H9 (cell line): ENCODE data around the gene ARHGAP30. TPM values are rescaled to one million over a fixed set of nuclear protein-coding genes. Genes with fewer than 3 reads are reported as not detected.
A peak's percentile ranks its signal among the peaks of the same experiment; 100 is the strongest.

Experiments
- DNase-seq: peaks from one replicate; pipeline ENCODE4 v3.0.0-alpha.2; 2017
- H2AFZ ChIP-seq: one replicate; pipeline ENCODE4 v1.6.1; 2013; ENCODE audit warnings: mild to moderate bottlenecking, low read length, control low read depth, moderate library complexity
- H2AK5ac ChIP-seq: 2 replicates; pipeline ENCODE4 v1.6.1; 2013; ENCODE audit warnings: low read length, control low read depth, mixed read lengths; ENCODE audit not compliant: insufficient read length
- H2BK120ac ChIP-seq: one replicate; pipeline ENCODE4 v1.6.1; 2013; ENCODE audit warnings: low read depth, mild to moderate bottlenecking, low read length, control low read depth, inconsistent platforms; ENCODE audit not compliant: poor library complexity, severe bottlenecking
- H2BK12ac ChIP-seq: 2 replicates; pipeline ENCODE4 v1.6.1; 2013; ENCODE audit warnings: low read length, control low read depth, mixed read lengths, low read depth; ENCODE audit not compliant: insufficient read length
- H2BK15ac ChIP-seq: 2 replicates; pipeline ENCODE4 v1.6.1; 2013; ENCODE audit warnings: low read depth, low read length, control low read depth
- H2BK20ac ChIP-seq: one replicate; pipeline ENCODE4 v1.6.1; 2013; ENCODE audit warnings: low read depth, mild to moderate bottlenecking, low read length, control low read depth, inconsistent platforms; ENCODE audit not compliant: poor library complexity, severe bottlenecking
- H2BK5ac ChIP-seq: 2 replicates; pipeline ENCODE4 v1.6.1; 2013; ENCODE audit warnings: low read length, control low read depth, mixed read lengths; ENCODE audit not compliant: insufficient read length
- H3K14ac ChIP-seq: 2 replicates; pipeline ENCODE4 v1.6.1; 2013; ENCODE audit warnings: low read length, control low read depth; ENCODE audit not compliant: insufficient read depth
- H3K18ac ChIP-seq: 2 replicates; pipeline ENCODE4 v1.6.1; 2013; ENCODE audit warnings: low read depth, mild to moderate bottlenecking, mixed read lengths, low read length, control low read depth; ENCODE audit not compliant: insufficient read length
- H3K23ac ChIP-seq: 2 replicates; pipeline ENCODE4 v1.6.1; 2013; ENCODE audit warnings: low read length, control low read depth, mixed read lengths, low read depth; ENCODE audit not compliant: insufficient read length
- H3K23me2 ChIP-seq: 2 replicates; pipeline ENCODE4 v1.6.1; 2013; ENCODE audit warnings: low read depth, mild to moderate bottlenecking, mixed read lengths, low read length, control low read depth; ENCODE audit not compliant: insufficient read length, poor library complexity, severe bottlenecking
- H3K27ac ChIP-seq: 2 replicates; pipeline ENCODE4 v1.5.1; 2013; ENCODE audit warnings: low read length, control low read depth, mixed read lengths, low read depth; ENCODE audit not compliant: insufficient read length
- H3K27me3 ChIP-seq: 2 replicates; pipeline ENCODE4 v1.6.1; 2013; ENCODE audit warnings: low read length, control low read depth, inconsistent platforms; ENCODE audit not compliant: insufficient read depth
- H3K4ac ChIP-seq: 2 replicates; pipeline ENCODE4 v1.6.1; 2013; ENCODE audit warnings: low read depth, mild to moderate bottlenecking, control low read depth, inconsistent platforms, low read length, moderate library complexity
- H3K4me1 ChIP-seq: 2 replicates; pipeline ENCODE4 v1.6.1; 2013; ENCODE audit warnings: low read length, control low read depth, inconsistent platforms; ENCODE audit not compliant: insufficient read depth
- H3K4me2 ChIP-seq: 2 replicates; pipeline ENCODE4 v1.6.1; 2013; ENCODE audit warnings: low read length, control low read depth, mixed read lengths; ENCODE audit not compliant: insufficient read length, insufficient read depth
- H3K56ac ChIP-seq: 2 replicates; pipeline ENCODE4 v1.6.1; 2013; ENCODE audit warnings: low read depth, mild to moderate bottlenecking, mixed read lengths, low read length, control low read depth; ENCODE audit not compliant: insufficient read length
- H3K79me1 ChIP-seq: 2 replicates; pipeline ENCODE4 v1.6.1; 2013; ENCODE audit warnings: low read depth, mild to moderate bottlenecking, moderate library complexity, low read length, control low read depth, inconsistent platforms; ENCODE audit not compliant: insufficient read depth, poor library complexity, severe bottlenecking
- H3K79me2 ChIP-seq: 2 replicates; pipeline ENCODE4 v1.6.1; 2013; ENCODE audit warnings: low read length, control low read depth, inconsistent platforms; ENCODE audit not compliant: insufficient read depth
- H3K9ac ChIP-seq: 2 replicates; pipeline ENCODE4 v1.6.1; 2013; ENCODE audit warnings: low read length, control low read depth, mixed read lengths; ENCODE audit not compliant: insufficient read length; ENCODE audit errors: extremely low read depth
- H3K9me3 ChIP-seq: one replicate; pipeline ENCODE4 v1.6.1; 2013; ENCODE audit warnings: low read depth, low read length, inconsistent platforms; ENCODE audit not compliant: control insufficient read depth
- H3T11ph ChIP-seq: one replicate; pipeline ENCODE4 v1.6.1; 2013; ENCODE audit warnings: mild to moderate bottlenecking, low read length, control low read depth, inconsistent platforms
- H4K20me1 ChIP-seq: one replicate; pipeline ENCODE4 v1.6.1; 2013; ENCODE audit not compliant: control insufficient read depth, insufficient read length, insufficient read depth
- H4K5ac ChIP-seq: 2 replicates; pipeline ENCODE4 v1.6.1; 2013; ENCODE audit warnings: low read depth, mild to moderate bottlenecking, mixed read lengths, low read length, control low read depth; ENCODE audit not compliant: insufficient read length
- H4K8ac ChIP-seq: replicated peaks from 2 replicates; pipeline ENCODE4 v1.6.1; 2013; ENCODE audit warnings: low read length, control low read depth, mixed read lengths, low read depth; ENCODE audit not compliant: insufficient read length
- H4K91ac ChIP-seq: 2 replicates; pipeline ENCODE4 v1.6.1; 2013; ENCODE audit warnings: low read depth, mild to moderate bottlenecking, moderate library complexity, mixed read lengths, low read length, control low read depth; ENCODE audit not compliant: insufficient read length
- H3K27ac Mint-ChIP-seq, 3 experiments: 2 replicates in 2 of 3; 3 replicates in 1 of 3; pipeline ENCODE4 v1.8.0; 2020 to 2021; ENCODE audit warnings: mixed read lengths in 3 of 3, mild to moderate bottlenecking in 1 of 3, moderate library complexity in 1 of 3
- H3K27me3 Mint-ChIP-seq: 2 replicates; pipeline ENCODE4 v1.8.0; 2021; ENCODE audit warnings: low read depth, mild to moderate bottlenecking, moderate library complexity, mixed read lengths
- H3K36me3 Mint-ChIP-seq, 3 experiments: 2 replicates in 2 of 3; 3 replicates in 1 of 3; pipeline ENCODE4 v1.8.0; 2020 to 2021; ENCODE audit warnings: low read depth in 3 of 3, mixed read lengths in 3 of 3; ENCODE audit not compliant: insufficient read depth in 1 of 3
- H3K4me1 Mint-ChIP-seq, 2 experiments: 2 replicates each; pipeline ENCODE4 v1.8.0; 2020; ENCODE audit warnings: mixed read lengths in 2 of 2
- H3K4me3 Mint-ChIP-seq, 2 experiments: 2 replicates in 1 of 2; 3 replicates in 1 of 2; pipeline ENCODE4 v1.8.0; 2020 to 2021; ENCODE audit warnings: mild to moderate bottlenecking in 2 of 2, mixed read lengths in 2 of 2, moderate library complexity in 1 of 2
- H3K9me3 Mint-ChIP-seq, 2 experiments: 2 replicates in 1 of 2; 3 replicates in 1 of 2; pipeline ENCODE4 v1.8.0; 2020; ENCODE audit warnings: mild to moderate bottlenecking in 2 of 2, mixed read lengths in 2 of 2, moderate library complexity in 1 of 2
- WGBS: extraction: QIAGEN DNeasy Blood & Tissue Kit; methylation state at CpG from one replicate; pipeline ENCODE4 v1.1.7; 2013; ENCODE audit warnings: missing lambda C conversion rate, low lambda C conversion rate, mixed read lengths; ENCODE audit not compliant: insufficient read length; ENCODE audit errors: extremely low coverage; 5-methylcytosine and 5-hydroxymethylcytosine counted together
- total RNA-seq: library from RNA; stranded (reverse); gene quantifications from 2 replicates; pipeline ENCODE4 v1.2.1, GENCODE V29; 2021
- TF ChIP-seq, protein P1 (sequence below): fragments of 200-600 bp; sonication (generic); conservative IDR thresholded peaks from 3 replicates; pipeline ENCODE4 v1.8.0; 2021; ENCODE audit warnings: antibody characterized with exemption, mild to moderate bottlenecking

The ARHGAP30 gene
- total RNA-seq, 1 experiment from 2014 or later, result 0.13 TPM

DNA sequence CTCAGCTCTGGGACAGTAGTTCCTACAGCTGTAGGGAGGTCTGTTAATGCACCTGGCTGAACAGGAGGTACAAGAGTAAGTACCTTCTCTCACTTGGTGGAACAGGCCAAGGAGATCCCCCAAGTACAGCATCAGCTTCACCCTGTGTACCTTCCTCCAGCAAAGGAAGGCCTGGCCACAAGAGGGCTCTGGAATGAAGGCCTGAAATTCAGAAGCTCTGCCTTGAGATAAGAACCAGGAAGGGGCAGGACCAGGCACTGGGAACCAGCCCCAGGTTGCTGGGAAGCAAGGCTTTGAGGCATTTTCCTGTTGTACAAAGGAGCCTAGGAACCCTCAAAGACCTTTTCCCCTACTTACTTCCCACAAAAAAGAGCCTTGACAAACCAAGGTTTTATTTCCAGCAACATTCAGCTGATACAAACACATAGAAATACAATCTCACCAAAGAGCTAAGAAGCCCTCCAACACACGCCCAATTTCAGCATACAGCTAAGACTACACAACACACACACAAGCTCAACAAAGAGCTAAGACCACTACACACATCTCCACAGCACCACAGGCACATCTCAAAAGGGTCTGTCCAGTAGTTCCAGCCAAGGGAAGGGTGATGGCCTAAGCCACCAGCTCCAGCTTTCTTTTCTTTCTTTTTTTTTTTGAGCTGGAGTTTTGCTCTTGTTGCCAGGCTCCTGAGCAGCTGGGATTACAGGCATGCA is 72.2 kb downstream of the ARHGAP30 start:
- Histone ChIP-seq H3K79me2 (no peaks in the 10 kb centered on the region), H2BK5ac (no peak overlapping the region), H3K56ac (no peak overlapping the region), H2AK5ac (no peak overlapping the region), H2BK15ac (no peak overlapping the region), H2AFZ (no peak overlapping the region), H3K23ac (no peak overlapping the region), H3K27ac (no peak overlapping the region), H2BK20ac (no peak overlapping the region), H4K5ac (no peak overlapping the region), H2BK120ac (no peak overlapping the region), H3K4me2 (no peak overlapping the region), H3K18ac (no peak overlapping the region), H3K27me3 (no peaks in the 10 kb centered on the region), H3K79me1 (no peaks in the 10 kb centered on the region), H4K8ac (no peak overlapping the region), H3T11ph (no peak overlapping the region), H3K4ac (no peak overlapping the region), H4K20me1 (peaks cover 3% of the 10 kb centered on the region), H3K23me2 (no peaks in the 10 kb centered on the region), H3K14ac (no peak overlapping the region), H2BK12ac (no peak overlapping the region), H3K4me1 (no peaks in the 10 kb centered on the region), H3K9ac (no peak overlapping the region), H4K91ac (no peak overlapping the region), H3K9me3 (no peaks in the 10 kb centered on the region)
- peak; percentile 73 for DNase-seq
- Mint-ChIP-seq H3K27me3 (no peaks in the 10 kb centered on the region), H3K4me1 (peaks cover 3% of the 10 kb centered on the region in 2 experiments; a peak in 1 of 4 replicates), H3K36me3 (peaks cover 31 to 76% (median 72%) of the 10 kb centered on the region in 3 experiments; a peak in 6 of 7 replicates), H3K9me3 (no peaks in the 10 kb centered on the region), H3K4me3 (no peak overlapping the region), H3K27ac (peak overlapping the region in 2 of 3 experiments; percentile 11 to 82; a peak in 3 of 7 replicates)
- TF ChIP-seq, protein P1, sequence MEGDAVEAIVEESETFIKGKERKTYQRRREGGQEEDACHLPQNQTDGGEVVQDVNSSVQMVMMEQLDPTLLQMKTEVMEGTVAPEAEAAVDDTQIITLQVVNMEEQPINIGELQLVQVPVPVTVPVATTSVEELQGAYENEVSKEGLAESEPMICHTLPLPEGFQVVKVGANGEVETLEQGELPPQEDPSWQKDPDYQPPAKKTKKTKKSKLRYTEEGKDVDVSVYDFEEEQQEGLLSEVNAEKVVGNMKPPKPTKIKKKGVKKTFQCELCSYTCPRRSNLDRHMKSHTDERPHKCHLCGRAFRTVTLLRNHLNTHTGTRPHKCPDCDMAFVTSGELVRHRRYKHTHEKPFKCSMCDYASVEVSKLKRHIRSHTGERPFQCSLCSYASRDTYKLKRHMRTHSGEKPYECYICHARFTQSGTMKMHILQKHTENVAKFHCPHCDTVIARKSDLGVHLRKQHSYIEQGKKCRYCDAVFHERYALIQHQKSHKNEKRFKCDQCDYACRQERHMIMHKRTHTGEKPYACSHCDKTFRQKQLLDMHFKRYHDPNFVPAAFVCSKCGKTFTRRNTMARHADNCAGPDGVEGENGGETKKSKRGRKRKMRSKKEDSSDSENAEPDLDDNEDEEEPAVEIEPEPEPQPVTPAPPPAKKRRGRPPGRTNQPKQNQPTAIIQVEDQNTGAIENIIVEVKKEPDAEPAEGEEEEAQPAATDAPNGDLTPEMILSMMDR, result peak; percentile 69
- no CpG with 5 or more reads among the region's 1 CpG for WGBS

Other genes with a start within 250 kb of the ARHGAP30 start
- gene CD244, start 207.0 kb downstream of the ARHGAP30 start, total RNA-seq, result not detected in 2 replicates
- not detected in 2 replicates for gene ITLN1, start 184.7 kb downstream of the ARHGAP30 start, total RNA-seq
- 2.4 and 2.9 TPM in 2 replicates for gene ITLN2, start 115.1 kb downstream of the ARHGAP30 start, total RNA-seq
- 159 and 174 TPM in 2 replicates for gene F11R, start 48.7 kb downstream of the ARHGAP30 start, total RNA-seq
- gene TSTD1, start 30.9 kb downstream of the ARHGAP30 start, total RNA-seq, result 73.7 and 77.0 TPM in 2 replicates
- 58.6 and 59.2 TPM in 2 replicates for gene USF1, start 23.9 kb downstream of the ARHGAP30 start, total RNA-seq
- 0.33 and 0.64 TPM in 2 replicates for gene NECTIN4, start 19.7 kb upstream of the ARHGAP30 start, total RNA-seq
- 6.6 and 7.0 TPM in 2 replicates for gene KLHDC9, start 28.5 kb upstream of the ARHGAP30 start, total RNA-seq
- gene PFDN2, start 48.1 kb upstream of the ARHGAP30 start, total RNA-seq, result 71.8 and 76.1 TPM in 2 replicates
- gene NIT1, start 48.2 kb upstream of the ARHGAP30 start, total RNA-seq, result 39.0 and 39.6 TPM in 2 replicates
- gene DEDD, start 62.8 kb upstream of the ARHGAP30 start, total RNA-seq, result 44.7 and 46.7 TPM in 2 replicates
- gene UFC1, start 84.1 kb upstream of the ARHGAP30 start, total RNA-seq, result 93.4 and 93.5 TPM in 2 replicates
- gene USP21, start 89.6 kb upstream of the ARHGAP30 start, total RNA-seq, result 17.9 and 18.4 TPM in 2 replicates
- gene PPOX, start 96.5 kb upstream of the ARHGAP30 start, total RNA-seq, result 33.4 and 39.8 TPM in 2 replicates
- 31.8 and 33.1 TPM in 2 replicates for gene B4GALT3, start 107.6 kb upstream of the ARHGAP30 start, total RNA-seq
- 7.0 and 9.1 TPM in 2 replicates for gene ADAMTS4, start 129.2 kb upstream of the ARHGAP30 start, total RNA-seq
- 80.3 and 84.5 TPM in 2 replicates for gene NDUFS2, start 132.5 kb upstream of the ARHGAP30 start, total RNA-seq
- gene FCER1G, start 145.4 kb upstream of the ARHGAP30 start, total RNA-seq, result 0.44 and 0.90 TPM in 2 replicates
- not detected in 2 replicates for gene APOA2, start 153.7 kb upstream of the ARHGAP30 start, total RNA-seq
- gene TOMM40L, start 156.2 kb upstream of the ARHGAP30 start, total RNA-seq, result 12.8 and 13.5 TPM in 2 replicates
- gene NR1I3, start 168.3 kb upstream of the ARHGAP30 start, total RNA-seq, result not detected in 2 replicates
- gene PCP4L1, start 188.9 kb upstream of the ARHGAP30 start, total RNA-seq, result 0.66 and 0.83 TPM in 2 replicates
- 2.7 and 3.6 TPM in 2 replicates for gene MPZ, start 240.1 kb upstream of the ARHGAP30 start, total RNA-seq
- gene SDHC, start 244.5 kb upstream of the ARHGAP30 start, total RNA-seq, result 198 and 206 TPM in 2 replicates